ENCODE data around the gene TMEM80.
A peak's percentile ranks its signal among the peaks of the same experiment; 100 is the strongest.

The TMEM80 gene

GRCh38 chr11:690738-691633 lies 4.6 kb upstream of the TMEM80 start:
- Histone ChIP-seq H3K14ac (ENCODE audit: low read length) (no peak overlapping the region), H2AFZ (ENCODE audit: low read length) (no peak overlapping the region), H3K27me3 (ENCODE audit: control insufficient read depth in 3 of 3, insufficient read depth in 3 of 3, low read depth in 1 of 3, low read length in 3 of 3) (no peaks in the 10 kb centered on the region), H3K4me1 (ENCODE audit: control insufficient read depth in 2 of 2, insufficient read depth in 1 of 2, low read depth in 1 of 2, low read length in 2 of 2) (peaks cover 13 to 15% of the 10 kb centered on the region in 2 donors), H3K4me2 (ENCODE audit: insufficient read depth, low read length, poor library complexity, severe bottlenecking) (no peak overlapping the region), H4K91ac (ENCODE audit: low read depth, low read length, poor library complexity) (no peak overlapping the region), H3K36me3 (replicated peaks in 1 of 2; ENCODE audit: control insufficient read depth in 2 of 2, insufficient read depth in 2 of 2, low read length in 2 of 2) (peaks cover 30 to 51% of the 10 kb centered on the region in 2 donors), H3K18ac (ENCODE audit: low read length) (no peak overlapping the region), H3K27ac (replicated peaks; ENCODE audit: low read length) (no peak overlapping the region), H2BK5ac (ENCODE audit: low read length) (no peak overlapping the region), H3K9me3 (replicated peaks in 1 of 2; ENCODE audit: control insufficient read depth in 2 of 2, insufficient read depth in 1 of 2, low read depth in 1 of 2, low read length in 2 of 2) (no peaks in the 10 kb centered on the region), H3K4ac (ENCODE audit: low read length) (no peak overlapping the region), H3K23ac (ENCODE audit: low read depth, low read length, poor library complexity) (peak overlapping the region; percentile 67), H2BK12ac (ENCODE audit: low read length) (no peak overlapping the region), H2BK15ac (ENCODE audit: low read length) (no peak overlapping the region), H3K79me1 (ENCODE audit: low read depth, low read length) (peaks cover 20% of the 10 kb centered on the region), H2BK120ac (ENCODE audit: low read depth, low read length) (no peak overlapping the region), H4K8ac (ENCODE audit: low read depth, low read length) (peak overlapping the region; percentile 68), H2AK5ac (ENCODE audit: low read depth, low read length) (no peak overlapping the region), H3K9ac (ENCODE audit: low read depth, low read length, poor library complexity) (no peak overlapping the region), H3K4me3 (ENCODE audit: low read length in 2 of 2) (no peak overlapping the region)
- DNase-seq (ENCODE audit: low spot score), result no peak
- no CpG with 5 or more reads among the region's 27 CpGs for WGBS, 2 donors (ENCODE audit: extremely low coverage in 2 of 2, insufficient read length in 2 of 2, insufficient replicate concordance in 1 of 2)

GRCh38 chr11:691710-692590 lies 3.7 kb upstream of the TMEM80 start:
- Histone ChIP-seq H3K4me3 (ENCODE audit: low read length in 2 of 2) (no peak overlapping the region), H3K36me3 (replicated peaks in 1 of 2; ENCODE audit: control insufficient read depth in 2 of 2, insufficient read depth in 2 of 2, low read length in 2 of 2) (peaks cover 24 to 42% of the 10 kb centered on the region in 2 donors), H2BK15ac (ENCODE audit: low read length) (no peak overlapping the region), H3K27ac (replicated peaks; ENCODE audit: low read length) (no peak overlapping the region), H3K27me3 (ENCODE audit: control insufficient read depth in 3 of 3, insufficient read depth in 3 of 3, low read depth in 1 of 3, low read length in 3 of 3) (no peaks in the 10 kb centered on the region), H3K9me3 (replicated peaks in 1 of 2; ENCODE audit: control insufficient read depth in 2 of 2, insufficient read depth in 1 of 2, low read depth in 1 of 2, low read length in 2 of 2) (no peaks in the 10 kb centered on the region), H4K8ac (ENCODE audit: low read depth, low read length) (peak overlapping the region; percentile 93), H2BK5ac (ENCODE audit: low read length) (peak overlapping the region; percentile 94), H4K91ac (ENCODE audit: low read depth, low read length, poor library complexity) (no peak overlapping the region), H3K18ac (ENCODE audit: low read length) (no peak overlapping the region), H3K9ac (ENCODE audit: low read depth, low read length, poor library complexity) (peak overlapping the region; percentile 45), H3K4me2 (ENCODE audit: insufficient read depth, low read length, poor library complexity, severe bottlenecking) (no peak overlapping the region), H2AK5ac (ENCODE audit: low read depth, low read length) (no peak overlapping the region), H2BK120ac (ENCODE audit: low read depth, low read length) (no peak overlapping the region), H3K23ac (ENCODE audit: low read depth, low read length, poor library complexity) (peak overlapping the region; percentile 17), H2AFZ (ENCODE audit: low read length) (no peak overlapping the region), H2BK12ac (ENCODE audit: low read length) (no peak overlapping the region), H3K14ac (ENCODE audit: low read length) (no peak overlapping the region), H3K79me1 (ENCODE audit: low read depth, low read length) (peaks cover 21% of the 10 kb centered on the region), H3K4me1 (ENCODE audit: control insufficient read depth in 2 of 2, insufficient read depth in 1 of 2, low read depth in 1 of 2, low read length in 2 of 2) (peaks cover 13 to 15% of the 10 kb centered on the region in 2 donors), H3K4ac (ENCODE audit: low read length) (no peak overlapping the region)
- no CpG with 5 or more reads among the region's 18 CpGs for WGBS, 2 donors (ENCODE audit: extremely low coverage in 2 of 2, insufficient read length in 2 of 2, insufficient replicate concordance in 1 of 2)
- no peak for DNase-seq (ENCODE audit: low spot score)

GRCh38 chr11:692824-693414 lies 2.7 kb upstream of the TMEM80 start:
- Histone ChIP-seq H3K14ac (ENCODE audit: low read length) (no peak overlapping the region), H3K4ac (ENCODE audit: low read length) (no peak overlapping the region), H2AFZ (ENCODE audit: low read length) (no peak overlapping the region), H3K9me3 (replicated peaks in 1 of 2; ENCODE audit: control insufficient read depth in 2 of 2, insufficient read depth in 1 of 2, low read depth in 1 of 2, low read length in 2 of 2) (no peaks in the 10 kb centered on the region), H3K79me1 (ENCODE audit: low read depth, low read length) (peaks cover 18% of the 10 kb centered on the region), H2BK12ac (ENCODE audit: low read length) (no peak overlapping the region), H3K27me3 (ENCODE audit: control insufficient read depth in 3 of 3, insufficient read depth in 3 of 3, low read depth in 1 of 3, low read length in 3 of 3) (no peaks in the 10 kb centered on the region), H3K9ac (ENCODE audit: low read depth, low read length, poor library complexity) (peak overlapping the region; percentile 60), H4K91ac (ENCODE audit: low read depth, low read length, poor library complexity) (no peak overlapping the region), H3K4me3 (ENCODE audit: low read length in 2 of 2) (no peak overlapping the region), H3K23ac (ENCODE audit: low read depth, low read length, poor library complexity) (peak overlapping the region; percentile 91), H2BK5ac (ENCODE audit: low read length) (no peak overlapping the region), H2BK15ac (ENCODE audit: low read length) (no peak overlapping the region), H2BK120ac (ENCODE audit: low read depth, low read length) (no peak overlapping the region), H3K4me1 (ENCODE audit: control insufficient read depth in 2 of 2, insufficient read depth in 1 of 2, low read depth in 1 of 2, low read length in 2 of 2) (peaks cover 13 to 22% of the 10 kb centered on the region in 2 donors), H3K4me2 (ENCODE audit: insufficient read depth, low read length, poor library complexity, severe bottlenecking) (peak overlapping the region; percentile 32), H3K36me3 (replicated peaks in 1 of 2; ENCODE audit: control insufficient read depth in 2 of 2, insufficient read depth in 2 of 2, low read length in 2 of 2) (peaks cover 16 to 32% of the 10 kb centered on the region in 2 donors), H3K18ac (ENCODE audit: low read length) (no peak overlapping the region), H3K27ac (replicated peaks; ENCODE audit: low read length) (peak overlapping the region; percentile 35), H4K8ac (ENCODE audit: low read depth, low read length) (no peak overlapping the region), H2AK5ac (ENCODE audit: low read depth, low read length) (no peak overlapping the region)
- no peak for DNase-seq (ENCODE audit: low spot score)
- WGBS, 2 donors (ENCODE audit: extremely low coverage in 2 of 2, insufficient read length in 2 of 2, insufficient replicate concordance in 1 of 2), result no CpG with 5 or more reads among the region's 23 CpGs
